Neural crest cell (in vitro differentiated cells): Measurements from ENCODE around the gene ANXA1. TPM values are rescaled to one million over a fixed set of nuclear protein-coding genes. Genes with fewer than 3 reads are reported as not detected.

Source experiments
- DNase-seq: peaks from one replicate; pipeline ENCODE4 v3.0.0; 2021; ENCODE audit warnings: low read depth, mixed read lengths, low spot score
- H3K27ac Mint-ChIP-seq: one replicate; pipeline ENCODE4 v1.8.0; 2021; ENCODE audit warnings: mild to moderate bottlenecking, mixed read lengths; ENCODE audit not compliant: unreplicated experiment
- H3K27me3 Mint-ChIP-seq: 2 replicates; pipeline ENCODE4 v1.8.0; 2021; ENCODE audit warnings: low read depth, mild to moderate bottlenecking, mixed read lengths
- H3K36me3 Mint-ChIP-seq: 2 replicates; pipeline ENCODE4 v1.8.0; 2021; ENCODE audit warnings: low read depth, mild to moderate bottlenecking, mixed read lengths
- H3K4me1 Mint-ChIP-seq: 2 replicates; pipeline ENCODE4 v1.8.0; 2021; ENCODE audit warnings: mixed read lengths
- H3K4me3 Mint-ChIP-seq: one replicate; pipeline ENCODE4 v1.8.0; 2021; ENCODE audit warnings: mild to moderate bottlenecking, mixed read lengths
- H3K9me3 Mint-ChIP-seq: 2 replicates; pipeline ENCODE4 v1.8.0; 2021; ENCODE audit warnings: mixed read lengths
- CTCF ChIP-seq: fragments of 200-600 bp; sonication (generic); conservative IDR thresholded peaks from 2 replicates; pipeline ENCODE4 v1.5.0; 2021; ENCODE audit warnings: antibody characterized with exemption, mild to moderate bottlenecking
- total RNA-seq: library from RNA; stranded (reverse); gene quantifications from 2 replicates; pipeline ENCODE4 v1.2.1, GENCODE V29; 2021

The ANXA1 gene
- total RNA-seq, 1 donor from 2014 or later: 6.6 TPM

DNA sequence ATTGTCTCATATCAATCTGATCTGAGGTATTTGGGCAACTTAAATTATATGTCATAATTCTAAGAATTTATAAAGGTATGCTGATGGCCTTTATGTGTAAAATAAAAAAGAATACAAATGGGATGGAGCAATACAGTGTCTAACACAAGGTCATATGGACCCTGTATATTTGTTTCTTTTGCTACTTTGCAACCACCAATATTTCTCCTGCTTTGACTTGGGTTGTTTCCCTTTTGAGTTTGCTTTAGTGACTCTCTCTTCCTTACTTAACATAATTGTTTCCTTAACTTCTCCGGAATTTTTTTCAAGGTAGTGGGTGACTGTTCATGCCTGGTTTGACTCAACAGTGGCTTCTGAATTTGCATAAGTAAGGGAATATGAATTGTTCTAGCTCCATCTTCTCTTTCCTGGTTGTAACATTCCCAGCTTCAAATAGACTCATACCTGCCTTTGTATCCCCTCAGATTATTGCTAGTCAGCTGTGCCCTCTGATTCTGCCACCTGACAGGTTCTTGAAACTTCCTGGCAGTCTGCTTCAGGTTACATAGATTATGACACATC lies 30.2 kb upstream of the ANXA1 start:
- TF ChIP-seq CTCF: no peak
- Mint-ChIP-seq H3K27ac (no peak overlapping the region), H3K4me3 (no peak overlapping the region), H3K9me3 (peaks cover 3% of the 10 kb centered on the region), H3K36me3 (no peaks in the 10 kb centered on the region), H3K4me1 (no peaks in the 10 kb centered on the region), H3K27me3 (no peaks in the 10 kb centered on the region)
- no peak for DNase-seq

DNA sequence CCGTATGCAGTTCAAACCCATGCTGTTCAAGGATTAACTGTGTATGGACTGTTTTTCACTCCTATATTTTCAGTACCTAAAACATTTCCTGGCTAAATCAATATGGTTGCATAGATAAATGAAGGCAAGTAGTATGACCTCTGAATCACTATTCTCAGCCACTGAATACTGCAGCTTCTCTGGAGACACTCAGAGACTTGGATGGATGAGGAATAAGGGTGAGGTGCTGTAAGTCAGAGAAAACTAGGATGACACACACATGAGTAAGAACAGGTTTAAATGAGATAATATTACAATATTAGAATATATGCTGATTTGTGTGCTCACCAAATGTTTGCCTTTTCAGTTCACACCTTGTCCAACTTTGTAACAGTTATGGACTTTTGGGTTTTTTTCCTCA lies 26.0 kb upstream of the ANXA1 start:
- peaks cover 3% of the 10 kb centered on the region for H3K9me3 Mint-ChIP-seq
- H3K36me3 Mint-ChIP-seq: no peaks in the 10 kb centered on the region
- H3K4me1 Mint-ChIP-seq: peaks cover 5% of the 10 kb centered on the region
- no peak for DNase-seq
- TF ChIP-seq CTCF: no peak
- no peak overlapping the region for H3K4me3 Mint-ChIP-seq
- no peak overlapping the region for H3K27ac Mint-ChIP-seq
- no peaks in the 10 kb centered on the region for H3K27me3 Mint-ChIP-seq

GRCh38 chr9:73129941-73130685 lies 21.6 kb upstream of the ANXA1 start:
- TF ChIP-seq CTCF: no peak
- DNase-seq: no peak
- no peak overlapping the region for H3K27ac Mint-ChIP-seq
- no peaks in the 10 kb centered on the region for H3K27me3 Mint-ChIP-seq
- peaks cover 26% of the 10 kb centered on the region for H3K4me1 Mint-ChIP-seq
- no peaks in the 10 kb centered on the region for H3K36me3 Mint-ChIP-seq
- H3K4me3 Mint-ChIP-seq: no peak overlapping the region
- no peaks in the 10 kb centered on the region for H3K9me3 Mint-ChIP-seq

- H3K27me3 Mint-ChIP-seq: no peaks in the 10 kb centered on the region
- H3K9me3 Mint-ChIP-seq: no peaks in the 10 kb centered on the region
- H3K27ac Mint-ChIP-seq: peak overlapping the region; percentile 78
- H3K36me3 Mint-ChIP-seq: no peaks in the 10 kb centered on the region
- no peak for TF ChIP-seq CTCF
- H3K4me1 Mint-ChIP-seq: peaks cover 26% of the 10 kb centered on the region
- DNase-seq: no peak
- peak overlapping the region; percentile 69 for H3K4me3 Mint-ChIP-seq
Measured at GRCh38 chr9:73131461-73131860, 20.2 kb upstream of the ANXA1 start.

GRCh38 chr9:73132034-73132776 lies 19.5 kb upstream of the ANXA1 start:
- Mint-ChIP-seq H3K36me3 (no peaks in the 10 kb centered on the region), H3K27me3 (no peaks in the 10 kb centered on the region), H3K27ac (peak overlapping the region; percentile 78), H3K4me3 (peak overlapping the region; percentile 69), H3K9me3 (no peaks in the 10 kb centered on the region), H3K4me1 (peaks cover 26% of the 10 kb centered on the region)
- no peak for TF ChIP-seq CTCF
- peak; percentile 33 for DNase-seq
